ENCODE measurements around the gene DIDO1.
"Not testable (repeated sequence)": the region's sequence is repeated elsewhere in the genome, so short reads cannot be mapped to it uniquely, and the experiment has no call there.

- not testable (repeated sequence) for TF ChIP-seq POLR2A (IDR thresholded peaks at IDR 0.05); CTCF (IDR thresholded peaks at IDR 0.05 in 4 of 5, conservative IDR thresholded peaks at IDR 0.05 in 1 of 5)
Observed at GRCh38 chr20:62848917-62849316, 77.4 kb downstream of the DIDO1 start.

Measured in gastrocnemius medialis (tissue), 4 donors.